DMS153 treated with DMSO at 0.1 percent for 48 hours (cell line): ENCODE measurements around the gene EPHA6.

Experiments
- DNase-seq: peaks from one replicate; lab custom pipeline; 2025; ENCODE audit not compliant: unreplicated experiment; lab: John Stamatoyannopoulos, UW

EPHA6 gene

DNA sequence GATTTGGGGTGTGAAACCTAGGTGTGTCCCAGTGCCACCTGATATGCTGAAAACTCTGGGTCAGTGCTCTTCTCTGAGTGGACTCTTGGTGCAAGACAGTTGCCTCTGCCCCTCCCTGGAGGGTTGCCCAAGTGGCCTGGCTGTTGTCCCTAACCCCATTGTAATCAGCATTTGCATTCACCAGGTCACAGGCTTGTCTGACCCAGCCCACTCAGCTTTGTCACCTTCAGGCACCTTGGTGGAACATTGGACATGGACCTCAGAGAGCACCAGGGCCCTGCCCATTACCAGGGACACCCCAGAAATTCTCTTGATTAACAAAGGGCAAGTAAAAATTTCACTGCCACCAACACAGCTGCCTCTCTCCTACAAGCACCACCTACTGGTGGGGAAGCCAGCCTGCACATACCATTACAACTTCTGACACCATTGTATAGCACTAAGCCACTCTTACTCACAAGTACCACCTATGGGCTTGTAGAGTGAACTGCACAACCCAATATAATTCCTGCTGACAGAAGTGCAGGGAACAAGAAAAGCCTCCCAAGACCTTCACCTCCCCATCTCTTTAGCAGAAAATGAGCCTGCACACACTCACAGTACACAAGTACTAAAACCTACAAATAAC is 324.6 kb downstream of the EPHA6 start:
- DNase-seq = no peak

DNA sequence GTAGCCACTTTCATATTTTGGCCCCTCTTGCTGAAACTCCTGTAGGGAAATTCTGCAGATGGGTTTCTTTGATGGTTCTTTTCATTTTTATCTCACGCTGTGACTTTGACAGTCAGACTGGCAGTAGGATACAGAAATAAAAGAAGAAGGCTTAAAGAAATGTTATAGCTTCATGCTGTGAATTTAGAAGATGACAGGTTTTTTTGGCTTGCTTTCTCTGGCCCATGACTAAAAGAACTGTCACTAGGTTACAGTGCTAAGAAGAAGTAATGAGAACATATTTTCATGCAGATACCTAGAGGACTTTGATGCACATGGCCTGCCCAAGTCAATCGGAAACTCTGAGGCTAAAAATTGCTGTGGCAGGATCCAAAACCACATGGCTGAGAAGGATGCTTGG is 334.5 kb downstream of the EPHA6 start:
- no peak for DNase-seq

DNA sequence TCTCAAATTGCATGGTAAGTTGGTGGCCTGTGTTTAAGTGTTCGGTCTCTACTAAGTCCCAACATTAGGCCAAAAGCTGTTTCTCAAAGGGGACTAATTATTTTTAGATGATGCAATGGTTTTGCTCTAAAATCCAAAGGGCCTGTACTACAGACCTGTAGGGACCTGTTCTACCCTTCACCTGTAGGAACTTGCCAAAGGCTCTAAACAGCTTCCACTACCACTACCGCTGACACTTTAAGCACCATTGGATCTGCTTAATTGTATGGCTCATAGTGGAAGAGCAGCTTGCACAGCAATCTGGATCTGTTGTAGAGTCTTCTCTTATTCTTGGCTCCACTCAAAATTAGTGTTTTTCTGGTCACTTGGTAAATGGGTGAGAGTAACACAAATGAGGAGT is 346.8 kb downstream of the EPHA6 start:
- no peak for DNase-seq

DNA sequence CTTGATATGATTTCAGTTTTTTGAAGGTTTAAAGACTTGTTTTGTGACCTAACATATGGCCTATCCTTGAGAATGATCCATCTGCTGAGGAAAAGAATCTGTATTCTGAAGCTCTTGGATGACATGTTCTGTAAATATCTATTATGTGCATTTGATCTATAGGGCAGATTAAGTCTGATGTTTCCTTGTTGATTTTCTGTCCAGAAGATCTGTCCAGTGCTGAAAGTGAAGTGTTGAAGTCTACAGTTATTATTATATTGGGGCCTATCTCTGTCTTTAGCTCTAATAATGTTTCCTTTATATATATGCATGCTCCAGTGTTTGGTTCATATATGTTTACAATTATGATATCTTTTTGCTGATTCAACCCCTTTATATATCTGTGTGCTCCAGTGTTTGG is 362.8 kb downstream of the EPHA6 start:
- no peak for DNase-seq

DNA sequence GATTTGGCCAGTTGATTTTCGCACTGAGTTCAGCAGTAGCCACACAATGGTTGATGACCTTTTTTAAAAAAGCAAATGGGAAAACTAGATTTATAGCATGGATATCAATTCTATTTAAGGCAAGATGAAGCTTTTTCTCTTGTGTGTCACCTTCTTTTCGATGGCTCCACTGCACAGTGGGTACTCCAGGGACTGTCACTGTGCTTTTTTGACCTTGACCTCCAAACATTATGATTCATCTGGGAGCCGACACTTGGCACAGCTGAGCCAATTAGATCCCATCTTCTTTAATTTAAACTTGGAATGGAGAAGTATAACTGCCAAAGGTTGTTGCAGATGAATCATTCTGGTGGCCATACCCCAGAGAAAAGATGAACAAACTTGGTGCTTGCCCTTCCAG is 367.3 kb downstream of the EPHA6 start:
- DNase-seq = no peak

DNA sequence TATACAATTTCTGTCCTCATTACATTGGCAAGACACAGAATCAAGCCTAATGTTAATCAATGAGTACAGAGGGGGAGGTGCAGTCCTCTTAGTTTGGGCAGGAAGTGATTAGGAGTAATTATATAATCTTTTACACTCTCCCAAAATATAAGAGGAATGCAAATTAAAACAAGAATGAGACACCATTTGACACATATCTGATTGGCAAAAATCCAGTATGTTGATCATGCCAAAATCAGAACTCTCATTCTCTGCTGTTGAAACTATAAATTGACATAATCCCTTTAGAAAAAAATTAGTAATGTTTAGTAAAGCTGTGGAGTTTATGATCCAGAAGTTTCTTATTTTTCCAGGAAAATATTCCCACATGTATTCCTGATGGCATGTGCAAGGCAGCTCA is 373.4 kb downstream of the EPHA6 start:
- no peak for DNase-seq

DNA sequence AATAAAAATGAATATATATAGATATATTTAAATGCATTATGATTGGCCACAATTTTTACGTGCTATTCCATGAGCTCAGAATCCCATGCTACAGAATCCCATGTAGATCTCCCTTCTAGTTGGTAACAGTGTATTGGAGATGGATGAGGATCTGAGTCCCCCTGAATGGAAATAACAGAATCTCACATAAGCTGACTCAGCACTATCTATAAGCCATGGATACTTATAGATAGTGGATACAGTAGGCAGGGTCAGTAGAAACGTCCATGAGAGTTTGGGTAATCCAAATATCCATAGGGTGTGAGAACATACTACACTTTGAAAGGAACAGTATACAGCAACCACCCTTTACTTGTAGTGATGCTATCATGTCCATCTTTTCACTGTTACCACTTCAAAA is 375.4 kb downstream of the EPHA6 start:
- no peak for DNase-seq

DNA sequence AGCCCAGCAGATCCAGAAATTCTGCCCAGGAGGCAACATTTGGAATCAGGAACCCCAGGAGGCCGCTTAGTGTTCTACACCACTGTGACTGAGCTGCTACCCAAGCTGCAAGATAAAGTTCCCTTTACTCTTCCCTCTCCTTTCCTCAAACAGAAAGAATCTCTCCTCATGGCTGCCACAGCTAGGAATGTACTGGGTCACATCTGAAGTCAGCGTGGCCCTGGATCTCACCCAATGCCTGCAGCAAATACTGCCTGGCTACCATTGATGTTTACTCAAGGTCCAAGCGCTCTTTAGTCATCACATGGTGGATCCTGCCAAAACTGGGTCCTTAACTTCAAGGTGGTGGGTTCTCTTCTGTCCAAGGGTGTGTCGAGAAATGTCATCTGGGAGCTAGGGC is 382.7 kb downstream of the EPHA6 start:
- no peak for DNase-seq

DNA sequence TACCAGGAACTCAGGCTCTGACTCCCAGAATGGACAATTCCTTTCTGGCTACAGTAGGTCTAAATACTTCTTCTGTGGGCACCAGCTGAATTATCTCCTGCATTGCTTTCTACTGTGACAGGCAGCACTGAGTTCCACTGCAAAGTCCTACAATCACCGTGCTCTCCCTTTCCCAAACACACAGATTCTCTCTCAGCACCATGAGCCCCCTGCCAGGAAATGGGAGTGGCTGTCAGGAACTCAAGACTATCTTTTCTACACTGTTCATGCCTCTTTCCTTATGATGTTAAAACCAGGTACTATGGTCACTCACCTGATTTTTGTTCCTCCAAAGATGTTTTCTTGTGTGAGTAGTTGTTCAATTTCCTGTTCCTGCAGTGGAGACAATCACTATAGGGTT is 383.4 kb downstream of the EPHA6 start:
- no peak for DNase-seq

DNA sequence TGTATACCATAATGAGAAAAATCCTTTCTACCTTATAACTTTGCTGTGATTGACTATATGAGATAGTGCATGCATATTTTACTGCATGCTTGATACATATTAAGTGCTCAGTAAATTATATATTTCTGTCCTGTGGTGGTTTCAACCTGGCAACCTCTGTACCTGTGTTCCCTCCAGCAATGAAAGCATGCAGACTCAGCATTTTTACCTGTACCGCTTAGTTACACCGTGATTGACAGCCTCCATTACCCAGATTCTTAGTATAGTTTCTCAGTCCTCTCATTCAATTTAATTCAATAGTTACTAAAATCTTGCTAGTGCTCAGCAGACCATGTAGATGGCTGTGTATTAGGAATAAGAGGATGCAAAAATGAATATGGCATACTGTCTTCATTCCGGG is 386.0 kb downstream of the EPHA6 start:
- DNase-seq = no peak

DNA sequence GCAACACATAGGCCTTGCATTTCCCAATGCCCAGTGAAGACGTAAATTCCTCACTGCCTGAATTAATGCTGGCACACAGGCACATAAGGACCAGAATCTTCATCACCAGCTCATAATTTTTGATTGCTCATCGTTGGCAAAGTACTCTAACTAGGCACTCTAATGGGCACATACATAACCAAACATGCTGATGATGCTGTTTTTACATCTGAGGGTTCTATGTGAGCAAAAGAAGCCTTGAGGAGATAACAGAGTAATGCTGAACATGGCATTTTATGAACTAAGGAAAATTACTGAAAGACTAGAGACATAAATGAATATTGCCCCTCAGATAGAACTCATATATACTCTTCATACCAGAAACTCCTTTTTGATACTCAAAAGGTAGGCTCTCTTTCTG is 387.4 kb downstream of the EPHA6 start:
- DNase-seq = no peak

DNA sequence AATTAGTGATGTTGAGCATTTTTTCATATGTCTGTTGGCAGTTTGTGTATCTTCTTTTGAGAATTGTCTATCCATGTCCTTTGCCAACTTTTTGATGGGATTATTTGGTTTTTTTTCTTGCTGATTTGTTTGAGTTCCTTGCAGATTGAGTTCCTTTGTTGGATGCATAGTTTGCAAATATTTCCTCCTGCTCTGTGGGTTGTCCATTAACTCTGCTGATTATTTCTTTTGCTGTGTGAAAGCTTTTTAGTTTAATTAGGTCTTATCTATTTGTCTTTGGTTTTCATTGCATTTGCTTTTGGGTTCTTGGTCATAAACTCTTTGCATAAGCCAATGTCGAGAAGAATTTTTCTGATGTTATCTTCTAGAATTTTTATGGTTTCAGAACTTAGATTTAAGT is 414.6 kb downstream of the EPHA6 start:
- DNase-seq = no peak

DNA sequence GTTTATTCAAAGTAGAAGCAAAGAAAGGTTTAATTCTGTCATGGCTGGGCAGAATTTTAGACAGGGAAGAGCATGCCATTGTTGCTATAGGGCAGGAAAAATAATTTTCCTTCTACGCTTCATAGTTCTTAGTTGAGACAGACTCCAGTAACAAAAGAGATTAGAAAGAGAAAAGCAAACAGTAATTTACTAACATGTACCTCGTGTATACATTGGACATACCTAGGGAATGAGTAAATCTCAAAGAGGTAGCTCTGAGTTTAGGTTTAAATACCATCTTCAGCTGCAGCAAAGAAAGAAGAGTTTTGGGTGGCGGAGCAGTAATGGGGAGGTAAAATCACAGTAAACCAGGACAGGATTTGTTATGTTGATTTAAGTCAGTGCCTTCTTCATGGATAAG is 416.1 kb downstream of the EPHA6 start:
- no peak for DNase-seq

DNA sequence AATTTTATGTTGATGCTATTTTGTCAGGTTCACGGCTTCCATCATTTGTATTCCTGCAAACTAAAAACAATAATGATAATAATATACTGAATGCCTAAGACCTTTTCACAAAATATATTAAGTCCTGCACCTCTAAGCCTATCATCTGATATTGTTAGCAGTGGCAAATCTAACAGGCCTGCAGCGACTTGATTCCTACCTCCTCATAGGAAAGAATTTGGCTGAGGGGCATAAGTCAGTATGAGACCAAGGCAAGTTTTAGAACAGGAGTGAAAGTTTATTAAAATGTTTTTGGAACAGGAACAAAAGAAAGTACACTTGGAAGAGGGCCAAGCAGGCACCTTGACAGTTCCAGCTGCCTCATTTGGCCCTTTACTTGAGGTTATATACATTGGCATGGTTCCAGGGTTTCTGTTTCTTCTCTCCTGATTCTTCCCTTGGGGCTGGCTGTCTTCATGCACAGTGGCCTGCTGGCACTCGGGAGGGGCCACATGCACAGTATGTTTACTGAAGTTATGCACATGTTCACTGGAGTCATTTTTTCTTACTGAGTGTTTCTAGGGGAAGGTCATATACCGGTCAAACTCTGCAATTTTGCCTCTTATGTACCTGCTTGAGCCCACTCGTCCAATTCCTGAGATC is 418.1 kb downstream of the EPHA6 start:
- no peak for DNase-seq

DNA sequence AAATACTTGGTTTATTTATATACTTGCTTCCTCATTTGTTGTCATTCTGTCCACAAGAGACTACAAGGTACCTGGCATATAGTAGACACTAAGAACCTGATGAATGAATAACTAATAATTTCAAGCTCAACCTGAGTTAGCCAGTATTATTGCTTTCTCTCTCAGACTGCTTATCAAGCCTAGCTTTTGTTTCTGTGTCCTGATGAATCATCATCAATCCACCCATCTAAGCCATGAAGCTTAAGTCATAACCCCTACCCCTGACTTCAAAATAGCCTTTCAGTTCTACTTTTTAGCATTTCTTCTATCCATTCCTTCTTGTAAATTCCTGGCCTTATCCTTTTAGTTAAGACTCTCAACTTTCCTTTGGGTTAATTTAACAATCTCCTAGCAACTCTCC is 420.8 kb downstream of the EPHA6 start:
- DNase-seq = no peak

DNA sequence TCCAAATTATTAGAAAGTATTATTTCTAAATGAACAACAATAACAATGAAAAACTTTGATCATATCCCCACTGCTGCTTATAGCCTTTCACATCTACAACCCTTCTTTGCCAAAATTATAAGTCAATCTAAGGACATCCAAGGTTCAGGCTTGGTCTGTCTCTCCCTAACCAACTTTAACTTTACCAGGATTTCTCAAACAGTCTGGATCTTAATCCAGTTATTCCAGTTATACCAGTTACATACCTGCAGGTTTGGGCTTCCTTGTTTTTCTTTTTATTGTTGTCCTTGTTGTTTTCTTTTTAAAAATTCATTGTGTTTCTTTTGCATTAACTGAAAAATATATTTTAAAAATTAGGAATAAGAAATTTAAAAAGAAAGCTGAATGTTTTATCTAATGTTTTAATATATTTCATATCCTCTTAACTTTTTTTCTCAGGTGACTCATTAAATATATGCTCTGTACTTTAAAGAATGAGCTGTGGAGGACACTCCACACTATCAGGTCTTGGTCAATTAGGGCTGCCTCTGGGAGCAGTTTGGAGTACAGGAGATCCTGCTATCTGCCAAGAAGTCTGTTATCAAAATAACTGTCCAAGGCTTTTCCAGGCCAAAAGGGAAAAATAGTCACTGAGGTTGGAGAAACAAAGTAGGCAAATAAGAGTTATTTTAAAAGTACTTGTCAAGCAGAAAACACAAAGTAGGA is 421.4 kb downstream of the EPHA6 start:
- no peak for DNase-seq

DNA sequence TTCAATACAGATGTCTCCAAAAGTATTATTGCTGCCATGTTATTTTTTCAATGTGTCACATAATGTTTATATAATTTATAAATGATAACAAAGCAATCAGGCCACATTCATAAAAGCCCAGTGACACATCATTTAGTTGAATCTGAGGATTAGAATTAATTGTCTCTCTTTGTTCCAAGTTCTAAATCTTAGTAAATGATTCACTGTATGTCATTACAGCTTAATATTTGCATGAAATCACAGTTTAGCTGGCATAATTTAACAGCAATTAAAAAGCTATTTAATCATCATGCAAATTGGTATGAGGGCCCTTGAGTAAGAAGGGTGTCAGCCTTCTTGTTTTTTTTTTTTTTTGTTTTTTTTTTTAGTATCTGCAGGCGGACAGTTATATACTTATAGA is 427.0 kb downstream of the EPHA6 start:
- no peak for DNase-seq

DNA sequence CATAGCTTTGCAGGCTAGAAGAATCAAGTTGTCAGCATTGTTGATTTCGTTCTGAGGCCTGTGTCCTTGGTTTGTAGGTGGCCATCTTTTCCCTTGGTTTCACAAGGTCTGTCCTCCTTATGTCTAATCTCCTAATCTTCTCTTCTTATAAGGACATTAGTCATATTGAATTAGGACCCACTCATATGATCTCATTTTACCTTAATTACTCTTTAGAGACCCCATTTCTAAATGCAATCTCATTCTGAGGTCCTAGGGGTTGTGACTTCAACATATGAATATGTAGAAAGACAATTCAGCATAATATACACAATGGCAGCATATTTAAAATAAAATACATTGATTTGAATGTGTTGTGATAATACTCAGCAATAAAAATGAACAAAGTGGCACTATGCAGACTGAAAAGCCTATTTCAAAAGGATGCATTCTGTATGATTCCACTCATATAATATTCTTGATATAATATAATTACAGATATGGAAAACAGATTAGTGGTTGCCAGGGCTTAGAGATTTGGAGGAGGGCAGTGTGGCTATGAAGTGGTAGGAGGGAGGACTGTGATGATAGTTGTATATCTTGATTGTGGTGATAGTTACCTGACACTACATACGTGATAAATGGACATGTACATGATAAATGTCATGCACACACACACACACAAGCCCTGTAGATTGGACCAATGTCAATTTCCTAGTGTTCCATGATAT is 431.0 kb downstream of the EPHA6 start:
- no peak for DNase-seq

DNA sequence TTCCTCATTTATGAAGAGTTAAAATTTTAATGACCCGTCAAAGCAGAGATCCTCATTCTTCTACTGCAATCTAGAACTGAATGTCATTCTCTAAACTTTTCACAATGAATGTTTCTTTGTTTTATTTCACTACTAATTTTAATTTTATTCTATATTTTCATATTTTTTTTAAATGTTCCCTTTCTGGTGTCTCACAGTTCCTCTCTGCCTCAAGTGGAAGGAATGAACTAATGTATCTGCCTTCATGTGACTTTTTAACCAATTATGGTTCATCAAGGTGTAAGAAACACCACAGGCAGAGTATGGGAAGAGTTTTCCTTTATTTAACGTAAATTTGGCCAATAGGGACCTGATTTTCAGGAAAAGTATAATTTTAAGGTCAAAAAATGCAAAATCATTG is 441.7 kb downstream of the EPHA6 start:
- no peak for DNase-seq

DNA sequence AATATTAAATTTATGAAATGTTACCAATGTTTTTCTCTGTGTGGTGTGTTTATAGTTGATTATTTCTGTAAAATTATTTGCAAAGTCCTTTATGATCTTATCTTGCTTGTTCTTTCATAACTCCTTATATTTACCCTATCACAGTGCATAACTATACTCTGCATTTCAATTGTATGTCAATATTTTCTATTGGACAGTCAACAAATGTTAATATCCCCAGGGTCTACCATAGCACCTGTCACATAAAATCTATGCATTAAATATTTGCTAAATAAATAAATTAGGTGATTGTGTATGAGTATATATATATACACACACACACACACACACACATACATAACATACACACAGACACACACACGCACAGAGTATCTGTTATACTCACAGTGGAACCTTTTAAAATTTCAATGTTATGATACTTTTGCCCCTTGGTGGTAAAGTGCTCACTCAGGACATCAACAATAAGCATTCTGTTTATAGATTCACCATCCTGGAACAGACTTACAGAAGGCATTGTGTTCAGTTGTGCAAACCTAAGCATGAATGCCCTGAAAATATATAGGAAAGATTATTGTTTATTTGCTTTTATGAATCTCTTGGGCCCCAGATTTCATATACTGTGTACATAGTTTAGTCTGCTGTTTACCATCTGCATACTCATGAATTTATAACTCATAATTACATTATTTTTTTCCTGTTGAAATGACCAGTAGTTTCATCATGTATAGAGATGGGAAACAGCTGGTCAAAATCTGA is 443.7 kb downstream of the EPHA6 start:
- DNase-seq = no peak

DNA sequence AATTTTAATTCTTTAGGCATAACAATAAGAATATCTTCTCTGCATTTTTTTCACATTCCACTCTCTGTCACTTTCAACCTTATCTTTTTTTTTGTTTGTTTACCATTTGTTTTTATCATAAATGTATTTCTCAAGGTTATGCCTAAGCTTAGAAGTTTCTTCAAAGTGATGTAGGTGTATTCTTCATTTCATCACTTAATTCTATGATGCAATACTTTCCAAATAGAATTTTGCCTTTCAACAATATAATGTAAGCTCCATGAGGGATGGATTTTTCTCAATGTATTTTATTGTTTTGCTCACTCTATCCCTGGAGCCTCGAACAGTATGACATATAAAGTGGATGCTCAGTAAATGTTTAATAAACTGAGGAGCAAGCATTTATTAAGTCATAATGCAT is 444.9 kb downstream of the EPHA6 start:
- DNase-seq = no peak
